Stimulated activated CD8-positive, alpha-beta memory T cell treated with anti-CD3 and anti-CD28 coated beads, Interleukin-15, amount 100 ng/mL, for 48 hours (primary cell): Measurements from ENCODE around the gene ZNF620.
"Not testable (repeated sequence)": the region's sequence is repeated elsewhere in the genome, so short reads cannot be mapped to it uniquely, and the experiment has no call there.

ENCODE experiments used
- DNase-seq, 2 donors: peaks; one replicate each; pipeline ENCODE4 v3.0.0-alpha.2; 2020; ENCODE audit warnings: low read depth in 2 of 2

Gene ZNF620

DNA sequence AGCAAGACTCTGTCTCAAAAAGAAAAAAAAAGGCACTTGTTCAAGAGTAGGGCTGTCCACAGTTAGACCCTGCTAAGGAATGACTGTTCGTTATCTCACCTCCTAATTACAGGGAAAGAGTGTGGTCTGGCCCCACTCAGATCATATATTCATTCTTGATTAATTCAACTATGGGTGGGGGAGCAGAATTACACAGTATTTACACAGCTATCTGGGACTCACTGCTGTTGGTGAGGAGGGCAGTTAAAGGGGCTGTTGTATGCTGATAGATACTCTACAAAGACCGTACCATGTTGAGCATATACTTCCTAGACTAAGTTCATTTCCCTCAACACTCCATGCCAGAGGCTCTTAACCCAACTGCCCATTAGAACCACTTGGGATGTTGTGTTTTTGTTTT, 3.8 kb upstream of the ZNF620 start:
- no peak for DNase-seq

- no peak for DNase-seq
Observed at GRCh38 chr3:40504636-40505430, 1.0 kb upstream of the ZNF620 start.

- DNase-seq: no peak
Observed at GRCh38 chr3:40511031-40511718, 5.3 kb downstream of the ZNF620 start.

- DNase-seq: no peak
Observed at GRCh38 chr3:40516201-40516600, 10.4 kb downstream of the ZNF620 start.

DNA sequence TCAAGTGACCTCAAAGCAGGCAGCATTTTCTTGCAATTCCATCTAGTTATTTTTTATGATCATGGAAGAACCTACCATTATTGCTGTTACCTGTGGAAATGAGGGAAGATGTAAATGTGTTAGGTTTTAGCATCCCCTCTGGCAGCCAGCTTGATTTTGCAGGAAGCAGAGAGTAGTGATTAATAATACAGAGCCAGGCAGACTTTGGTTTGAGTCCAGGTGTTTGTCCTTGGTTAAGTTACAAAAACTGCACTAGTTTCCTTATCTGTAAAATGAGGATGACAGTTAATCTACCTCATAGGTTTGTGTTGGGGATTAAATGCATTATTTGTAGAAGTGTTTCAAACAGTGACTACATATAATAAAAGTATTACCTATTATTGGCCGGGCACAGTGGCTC, 12.2 kb downstream of the ZNF620 start:
- no peak for DNase-seq

DNA sequence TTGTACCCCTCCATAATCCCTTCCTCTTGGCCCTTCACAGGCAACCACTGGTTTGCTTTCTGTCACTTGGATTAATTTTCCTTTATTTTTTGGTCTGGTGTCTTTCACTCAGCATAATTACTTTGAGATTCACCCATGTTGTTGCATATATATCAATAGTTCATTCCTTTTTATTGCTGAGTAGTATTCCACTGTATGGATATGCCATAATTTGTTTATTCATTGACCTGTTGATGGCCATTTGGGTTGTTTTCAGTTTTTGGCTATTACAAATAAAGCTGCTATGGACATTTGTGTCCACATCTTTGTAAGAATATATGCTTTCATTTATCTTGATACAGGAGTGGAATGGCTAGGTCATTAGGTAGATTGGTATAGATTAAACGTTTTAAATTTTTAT, 13.0 kb downstream of the ZNF620 start:
- DNase-seq: no peak

- DNase-seq: no peak
Observed at GRCh38 chr3:40521254-40521653, 15.4 kb downstream of the ZNF620 start.

GRCh38 chr3:40523781-40524180, 17.9 kb downstream of the ZNF620 start:
- DNase-seq: no peak

DNA sequence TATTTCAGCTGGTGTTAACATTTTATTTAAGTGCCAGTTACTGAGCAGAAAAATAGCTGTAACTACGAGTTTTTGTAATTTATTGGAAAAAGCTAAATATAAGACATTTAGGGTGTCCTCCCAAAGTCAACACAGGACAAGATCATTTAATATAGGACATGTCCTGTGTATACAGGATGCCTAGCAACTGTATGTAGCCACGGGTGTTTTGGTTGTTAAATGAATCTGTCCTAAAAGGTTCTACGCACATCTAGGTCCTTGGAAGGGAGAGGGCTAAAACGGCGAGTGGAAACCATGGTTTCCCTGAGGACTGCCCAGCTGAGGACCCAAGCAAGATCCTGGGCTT, 18.4 kb downstream of the ZNF620 start:
- no peak for DNase-seq

- DNase-seq: peak; percentile 81 to 82
Observed at GRCh38 chr3:40524568-40525285, 18.9 kb downstream of the ZNF620 start, which contains the start of gene ZNF621. Gene ZNF621, plus strand, starts transcription at chr3:40524960. Its CDS starts 881 bp downstream, at chr3:40525841.

- no peak for DNase-seq
Observed at GRCh38 chr3:40528426-40528825, 22.6 kb downstream of the ZNF620 start.

DNA sequence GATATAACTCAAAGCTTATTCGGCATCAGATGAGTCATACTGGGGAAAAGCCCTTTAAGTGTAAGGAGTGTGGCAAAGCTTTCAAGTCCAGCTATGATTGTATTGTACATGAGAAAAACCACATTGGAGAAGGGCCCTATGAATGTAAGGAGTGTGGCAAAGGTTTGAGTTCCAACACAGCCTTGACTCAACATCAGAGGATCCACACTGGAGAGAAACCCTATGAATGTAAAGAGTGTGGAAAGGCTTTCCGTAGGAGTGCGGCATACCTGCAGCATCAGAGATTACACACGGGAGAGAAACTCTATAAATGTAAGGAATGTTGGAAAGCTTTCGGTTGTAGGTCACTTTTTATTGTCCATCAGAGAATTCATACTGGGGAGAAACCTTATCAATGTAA, 26.4 kb downstream of the ZNF620 start:
- DNase-seq: no peak

DNA sequence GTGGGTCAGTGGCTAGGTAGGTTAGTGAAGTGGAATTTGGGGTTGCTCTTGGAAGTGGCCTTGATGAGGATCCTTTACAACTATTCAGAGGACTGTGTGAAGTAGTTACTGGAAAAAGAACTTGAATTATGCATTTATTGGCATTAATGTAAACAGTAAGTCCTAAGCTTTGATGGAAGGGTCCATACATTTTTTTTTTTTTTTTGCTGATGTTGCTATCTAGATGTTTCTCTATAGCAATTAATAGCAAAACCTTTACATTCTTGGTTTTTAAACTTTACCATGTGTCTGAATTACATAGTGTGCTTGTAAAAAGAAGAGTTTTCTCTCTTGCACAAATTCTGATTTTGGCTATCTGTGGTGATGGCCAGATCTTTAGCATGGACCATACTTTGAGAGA, 28.4 kb downstream of the ZNF620 start:
- DNase-seq: no peak

GRCh38 chr3:40546816-40547215, 41.0 kb downstream of the ZNF620 start:
- no peak for DNase-seq

DNA sequence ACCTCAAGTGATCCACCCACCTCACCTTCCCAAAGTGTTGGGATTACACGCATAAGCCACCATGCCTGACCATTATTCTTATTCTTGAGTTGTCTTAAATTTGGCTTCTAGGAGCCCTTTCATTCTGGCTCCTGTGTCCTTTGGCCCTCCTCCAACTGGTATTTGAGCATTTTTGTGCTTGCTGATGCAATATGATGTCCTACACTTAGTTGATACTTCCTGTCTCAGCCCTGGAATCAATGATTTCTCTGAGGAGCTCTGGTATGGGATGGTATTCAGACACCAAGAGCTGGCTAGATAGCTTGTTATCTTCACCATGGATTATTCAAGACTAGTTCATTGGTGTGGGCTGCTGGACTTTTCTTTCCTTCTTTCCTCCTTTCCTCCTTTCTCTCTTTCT, 44.3 kb downstream of the ZNF620 start:
- no peak for DNase-seq

DNA sequence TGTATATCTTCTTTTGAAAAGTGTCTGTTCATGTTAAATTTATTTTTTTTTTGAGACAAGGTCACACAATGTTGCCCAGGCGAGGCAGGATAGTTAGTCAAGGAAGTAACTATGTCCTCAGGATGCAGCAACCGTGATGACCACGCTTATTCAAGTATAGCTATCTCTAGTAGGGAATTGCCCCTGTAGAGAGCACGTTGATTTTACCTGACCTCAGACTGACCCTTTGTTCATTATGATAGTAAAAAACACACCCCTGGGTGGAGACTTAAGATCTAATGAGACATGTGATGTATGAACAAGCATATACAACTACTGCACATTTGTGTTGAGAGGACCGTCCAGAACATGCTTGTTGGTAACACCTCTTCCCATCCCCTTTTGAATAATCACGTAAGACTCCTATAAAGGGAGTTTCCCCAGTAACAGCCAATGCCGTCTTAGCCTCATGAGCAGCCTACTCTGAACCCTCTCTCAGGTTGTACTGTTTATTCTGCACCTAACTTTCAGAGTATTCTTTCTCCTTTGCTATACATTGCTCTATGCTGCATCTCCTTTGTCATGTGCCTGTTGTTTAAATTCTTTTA, 51.8 kb downstream of the ZNF620 start:
- no peak for DNase-seq

GRCh38 chr3:40562482-40562881, 56.6 kb downstream of the ZNF620 start:
- not testable (repeated sequence) for DNase-seq

DNA sequence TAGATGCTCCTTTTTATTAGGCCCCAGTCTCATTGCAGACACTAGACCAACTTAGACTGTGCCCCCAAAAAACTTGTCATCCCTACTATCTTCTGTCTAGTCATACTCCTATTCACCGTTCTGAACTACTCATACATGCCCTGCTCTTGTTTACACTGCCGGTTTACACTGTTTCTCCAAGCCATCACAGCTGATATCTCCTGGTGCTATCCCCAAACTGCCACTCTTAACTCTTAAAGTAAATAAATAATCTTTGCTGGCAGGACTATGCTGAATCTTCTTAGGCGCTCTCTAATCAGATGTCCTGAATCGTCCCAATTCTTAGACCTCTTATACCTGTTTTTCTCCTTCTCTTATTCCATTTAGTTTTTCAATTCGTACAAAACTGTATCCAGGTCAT, 59.8 kb downstream of the ZNF620 start:
- DNase-seq: not testable (repeated sequence)

DNA sequence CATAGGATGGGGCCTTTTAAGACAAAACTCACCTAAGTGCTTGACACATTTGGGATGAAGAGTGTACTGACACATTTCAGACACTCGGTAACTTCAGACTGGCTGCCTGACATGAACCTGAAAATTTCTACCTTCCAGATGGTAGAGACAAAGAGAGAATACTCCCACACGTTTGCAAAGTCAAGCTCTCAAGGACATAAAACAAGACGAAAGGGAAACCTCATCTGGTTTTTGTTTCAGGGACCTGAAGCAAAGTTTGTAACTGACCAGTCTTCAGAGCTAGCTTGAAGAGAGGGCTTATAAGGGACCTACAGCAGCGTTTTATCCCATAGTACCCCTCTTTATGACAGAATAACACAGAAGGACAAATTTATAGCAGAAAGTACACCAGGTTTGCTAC, 60.9 kb downstream of the ZNF620 start:
- no peak for DNase-seq
